ENCODE measurements around the gene NFIA. TPM values are rescaled to one million over a fixed set of nuclear protein-coding genes. Genes with fewer than 3 reads are reported as not detected.

The NFIA gene
- total and polyA plus RNA-seq, 2 of the 13 experiments (the other 11 are each of a cell fraction or from before 2014, with no cell fraction given): 14.7 to 28.5 TPM

- FAIRE-seq (no peak), ATAC-seq (no peak), DNase-seq (ENCODE audit: low spot score) (no peak)
- Histone ChIP-seq H3K9ac (ENCODE audit: insufficient read depth, low read depth, low read length) (no peak overlapping the region), H3K4me3 (replicated peaks in 1 of 3; ENCODE audit: insufficient read depth in 1 of 3, low read depth in 2 of 3, low read length in 3 of 3) (no peak overlapping the region), H3K27me3 (ENCODE audit: control insufficient read depth in 1 of 2, insufficient read depth in 2 of 2, low read length in 2 of 2) (no peaks in the 10 kb centered on the region), H3K36me3 (replicated peaks in 1 of 2; ENCODE audit: control insufficient read depth in 1 of 2, insufficient read depth in 2 of 2, low read length in 2 of 2) (peaks cover 19 to 84% of the 10 kb centered on the region in 2 experiments), H3K4me2 (ENCODE audit: low read depth, low read length) (no peak overlapping the region), H4K20me1 (ENCODE audit: insufficient read depth, low read length) (no peaks in the 10 kb centered on the region), H3K27ac (ENCODE audit: extremely low read length, insufficient read depth, low read length) (no peak overlapping the region), H3K4me1 (ENCODE audit: insufficient read depth, low read length) (no peaks in the 10 kb centered on the region), H2AFZ (ENCODE audit: low read length) (no peak overlapping the region), H3K9me3 (ENCODE audit: low read length) (no peaks in the 10 kb centered on the region), H3K79me2 (ENCODE audit: insufficient read depth, low read length) (no peaks in the 10 kb centered on the region)
- POLR2A ChIA-PET: interaction anchor here (0.7 kb wide), 1 partner anchor 35 kb away, joined by 3 read pairs; no protein-coding TSS in a partner anchor
- over 99% methylated on average over 3 of the region's 3 CpGs for WGBS (ENCODE audit: low lambda C conversion rate)
- intact Hi-C loops (cut with micrococcal nuclease; ENCODE audit: unreplicated experiment): no loop called here
- CTCF ChIA-PET (ENCODE audit: low intra/inter-chr PET ratio, low total read pairs): no interaction called here
- no peak for TF ChIP-seq ZFY (CRISPR knock-in tag; IDR thresholded peaks at IDR 0.05)
- TF ChIP-seq MAFF (IDR thresholded peaks at IDR 0.05; ENCODE audit: low read depth, low read length): no peak
- no peak for TF ChIP-seq MYC (CRISPR knock-in tag; IDR thresholded peaks at IDR 0.05; ENCODE audit: borderline replicate concordance)
- TF ChIP-seq KLF13 (CRISPR knock-in tag; IDR thresholded peaks at IDR 0.05): no peak
- no peak for TF ChIP-seq NFIC (IDR thresholded peaks at IDR 0.05; ENCODE audit: low read length)
- no peak for TF ChIP-seq SATB2 (CRISPR knock-in tag; IDR thresholded peaks at IDR 0.05)
- TF ChIP-seq TP53 (CRISPR knock-in tag; conservative IDR thresholded peaks at IDR 0.05): no peak
- TF ChIP-seq KDM5B (CRISPR knock-in tag; IDR thresholded peaks at IDR 0.05; ENCODE audit: borderline replicate concordance): no peak
- TF ChIP-seq, protein P1, sequence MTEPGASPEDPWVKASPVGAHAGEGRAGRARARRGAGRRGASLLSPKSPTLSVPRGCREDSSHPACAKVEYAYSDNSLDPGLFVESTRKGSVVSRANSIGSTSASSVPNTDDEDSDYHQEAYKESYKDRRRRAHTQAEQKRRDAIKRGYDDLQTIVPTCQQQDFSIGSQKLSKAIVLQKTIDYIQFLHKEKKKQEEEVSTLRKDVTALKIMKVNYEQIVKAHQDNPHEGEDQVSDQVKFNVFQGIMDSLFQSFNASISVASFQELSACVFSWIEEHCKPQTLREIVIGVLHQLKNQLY (CRISPR knock-in tag; IDR thresholded peaks at IDR 0.05): no peak
- no peak for TF ChIP-seq ETV5 (CRISPR knock-in tag; IDR thresholded peaks at IDR 0.05; ENCODE audit: borderline replicate concordance)
- no peak for TF ChIP-seq ZBTB20 (CRISPR knock-in tag; IDR thresholded peaks at IDR 0.05; ENCODE audit: borderline replicate concordance, low read depth)
- no peak for TF ChIP-seq ZNF232 (CRISPR knock-in tag; IDR thresholded peaks at IDR 0.05; ENCODE audit: borderline replicate concordance)
- TF ChIP-seq LRRFIP1 (CRISPR knock-in tag; conservative IDR thresholded peaks at IDR 0.05): no peak
- no peak for TF ChIP-seq MEIS1 (CRISPR knock-in tag; IDR thresholded peaks at IDR 0.05; ENCODE audit: borderline replicate concordance)
- TF ChIP-seq ARNTL (CRISPR knock-in tag; IDR thresholded peaks at IDR 0.05): no peak
- TF ChIP-seq SETDB1 (CRISPR knock-in tag; IDR thresholded peaks at IDR 0.05; ENCODE audit: borderline replicate concordance): no peak
- TF ChIP-seq ZNF614 (CRISPR knock-in tag; IDR thresholded peaks at IDR 0.05; ENCODE audit: borderline replicate concordance): no peak
- TF ChIP-seq TEAD3 (CRISPR knock-in tag; optimal IDR thresholded peaks at IDR 0.05; ENCODE audit: borderline replicate concordance): no peak
- in situ Hi-C loops (cut with HindIII; ENCODE audit: extremely low pct_ligation_motif_present, low pct_unique_long_range_greater_than_20kb): no loop called here
- BruUV-seq (replicated peaks): no TSS peak
These were observed 307.0 kb downstream of the NFIA start for GRCh38 chr1:61389194-61389925.
